ENCODE measurements around the gene IGDCC3.

The IGDCC3 gene

GRCh38 chr15:65300924-65301441 is 76.8 kb downstream of the IGDCC3 start:
- no peak for DNase-seq (ENCODE audit: low read depth in 2 of 3, low spot score in 1 of 3)

- no peak for DNase-seq (ENCODE audit: low read depth in 2 of 3, low spot score in 1 of 3)
These were observed 79.1 kb downstream of the IGDCC3 start for GRCh38 chr15:65298731-65299130.

DNA sequence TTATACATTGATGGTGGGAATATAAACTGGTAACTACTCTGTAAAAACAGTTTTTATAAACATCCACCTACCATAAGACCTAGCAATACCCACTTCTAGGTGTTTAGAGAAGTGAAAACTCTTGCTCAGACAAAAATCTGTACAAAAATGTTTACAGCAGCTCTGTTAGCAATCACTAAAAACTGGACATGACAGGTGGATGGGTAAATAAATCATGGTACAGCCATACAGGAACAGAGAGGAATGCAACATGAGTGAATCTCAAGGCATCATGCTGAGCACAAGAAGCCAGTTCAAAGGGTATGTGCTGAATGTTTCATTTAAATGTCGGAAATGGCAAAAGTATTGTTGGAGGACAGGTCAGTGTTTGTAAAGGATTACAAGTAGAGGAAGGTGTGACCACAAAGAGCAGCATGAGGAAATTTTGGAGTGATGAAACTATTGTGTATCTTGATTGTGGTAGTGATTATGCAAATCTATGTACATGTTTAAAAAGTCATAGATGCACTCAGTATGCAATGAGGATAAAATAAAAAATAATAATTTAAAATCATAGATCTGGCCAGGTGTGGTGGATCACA is 84.8 kb downstream of the IGDCC3 start:
- no peak for DNase-seq (ENCODE audit: low read depth in 2 of 3, low spot score in 1 of 3)

DNA sequence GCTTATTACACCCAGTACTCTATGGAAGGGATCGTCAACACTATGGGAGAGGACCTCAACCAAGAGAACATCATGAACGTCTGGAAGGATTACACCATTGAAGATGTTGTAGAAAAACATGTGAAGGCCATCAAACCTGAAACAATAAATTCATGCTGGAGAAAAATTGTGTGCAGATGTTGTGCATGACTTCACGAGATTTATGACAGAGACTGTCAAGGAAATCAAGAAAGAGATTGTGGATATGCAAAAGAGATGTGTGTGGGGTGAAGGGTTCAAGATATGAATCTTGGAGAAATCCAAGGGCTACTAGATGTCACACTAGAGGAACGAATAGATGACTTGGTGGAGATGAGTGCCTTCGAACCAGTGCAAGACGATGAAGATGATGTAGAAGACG is 87.6 kb downstream of the IGDCC3 start:
- DNase-seq (ENCODE audit: low read depth in 2 of 3, low spot score in 1 of 3): no peak

DNA sequence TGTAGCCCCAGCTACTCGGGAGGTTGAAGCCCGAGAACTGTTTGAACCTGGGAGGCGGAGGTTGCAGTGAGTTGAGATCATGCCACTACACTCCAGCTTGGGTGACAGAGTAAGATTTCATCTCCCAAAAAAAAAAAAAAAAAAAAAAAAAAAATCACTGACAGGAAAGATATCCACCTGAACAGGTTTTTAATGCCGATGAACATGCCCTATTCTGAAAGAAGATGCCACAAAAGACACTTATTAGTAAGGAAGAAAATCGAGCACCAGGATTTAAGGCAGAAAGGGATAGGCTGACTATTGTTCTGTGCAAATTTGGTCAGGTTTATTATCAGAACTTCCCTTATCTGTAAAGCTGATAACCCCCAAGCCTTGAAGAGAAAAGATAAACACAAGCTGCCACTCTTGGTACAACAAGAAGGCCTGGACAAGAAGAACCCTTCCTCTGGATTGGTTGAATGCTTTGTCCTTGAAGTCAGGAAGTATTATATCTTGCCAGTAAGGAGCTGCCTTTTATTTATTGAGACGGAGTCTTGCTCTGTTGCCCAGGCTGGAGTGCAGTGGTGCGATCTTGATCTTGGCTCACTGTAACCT is 88.4 kb downstream of the IGDCC3 start:
- DNase-seq (ENCODE audit: low read depth in 2 of 3, low spot score in 1 of 3): no peak

GRCh38 chr15:65287520-65287855 is 90.3 kb downstream of the IGDCC3 start:
- no peak for DNase-seq (ENCODE audit: low read depth in 2 of 3, low spot score in 1 of 3)

DNA sequence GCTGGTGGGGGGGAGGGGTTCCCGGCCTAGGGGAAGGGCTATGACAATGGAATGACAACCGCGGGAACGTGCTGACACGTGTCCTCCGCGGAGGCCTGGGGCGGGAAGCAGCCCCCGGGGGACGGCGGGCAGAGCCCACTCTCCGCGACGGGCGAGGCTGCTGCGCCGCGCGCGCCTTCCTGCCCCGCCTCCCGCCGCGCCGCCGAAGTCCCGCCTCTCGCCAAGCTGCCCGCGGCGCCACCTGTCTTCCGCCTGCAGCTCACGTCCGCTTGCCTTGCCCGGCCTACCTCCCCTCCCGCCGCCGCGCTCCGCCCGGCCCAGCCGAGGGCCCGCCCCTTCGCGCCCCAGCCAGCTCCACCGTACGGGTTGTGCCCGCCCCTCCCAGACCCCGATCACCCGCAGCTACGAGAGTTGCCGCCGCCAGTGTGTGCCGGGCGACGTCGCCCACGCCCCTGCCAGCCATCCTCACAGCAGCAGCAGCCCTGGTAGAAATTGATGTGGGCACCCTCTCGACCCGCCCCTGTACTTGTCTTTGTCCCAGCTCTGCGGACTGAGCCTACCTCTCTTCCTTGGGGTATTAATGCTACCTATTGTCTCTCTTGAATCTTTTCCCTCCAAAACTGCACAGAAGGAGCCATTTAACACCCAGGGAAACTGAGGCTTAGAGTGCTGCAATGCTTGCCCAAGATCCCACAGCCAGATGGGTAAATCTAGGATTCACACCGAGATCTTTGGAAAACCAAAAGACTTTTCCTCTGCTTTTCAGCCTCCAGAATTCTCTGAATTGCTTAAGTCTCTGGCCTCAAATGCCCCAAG is 90.9 kb downstream of the IGDCC3 start, which contains the start of gene PARP16:
Gene PARP16 (minus strand): TSS at position 180 of the 816 bp plus-strand sequence. CDS start 457 bp downstream, outside the sequence.
- DNase-seq (ENCODE audit: low read depth in 2 of 3, low spot score in 1 of 3): peak; percentile 84 to 91 (median 87)

GRCh38 chr15:65286069-65286703 is 91.6 kb downstream of the IGDCC3 start:
- peak in 1 of 3 donors; percentile 11 for DNase-seq (ENCODE audit: low read depth in 2 of 3, low spot score in 1 of 3)

DNA sequence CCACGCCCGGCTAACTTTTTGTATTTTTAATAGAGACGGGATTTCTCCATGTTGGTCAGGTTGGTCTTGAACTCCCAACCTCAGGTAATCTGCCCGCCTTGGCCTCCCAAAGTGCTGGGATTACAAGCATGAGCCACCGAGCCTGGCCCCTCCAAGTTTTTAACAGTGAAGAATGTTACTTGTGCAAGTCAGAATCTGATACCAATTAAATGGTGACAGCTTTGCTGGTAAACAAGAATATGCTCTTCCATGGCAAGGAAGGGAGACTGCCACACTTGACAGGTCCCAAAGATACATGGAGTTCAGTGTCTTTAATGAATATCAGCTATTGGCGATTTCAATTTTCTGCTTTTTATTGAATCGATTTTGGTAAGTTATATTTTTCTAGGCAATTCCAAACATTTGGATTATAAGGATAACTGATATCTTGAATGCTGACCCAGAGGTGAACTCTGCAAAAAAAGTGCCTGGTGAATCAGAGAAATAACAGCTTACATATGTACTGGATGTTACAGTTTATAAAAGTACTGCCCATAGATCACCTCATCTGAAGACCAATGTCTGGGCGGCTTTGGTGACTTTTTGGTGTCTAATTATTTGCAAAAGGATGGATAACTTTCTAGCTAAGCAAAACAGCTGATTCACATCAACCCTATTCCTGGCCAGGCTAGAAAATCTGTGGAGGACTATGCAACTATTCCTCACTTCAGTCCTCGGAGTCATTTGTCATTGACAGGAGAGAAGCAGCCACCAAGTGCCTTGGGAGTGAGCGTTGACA is 92.3 kb downstream of the IGDCC3 start:
- no peak for DNase-seq (ENCODE audit: low read depth in 2 of 3, low spot score in 1 of 3)

DNA sequence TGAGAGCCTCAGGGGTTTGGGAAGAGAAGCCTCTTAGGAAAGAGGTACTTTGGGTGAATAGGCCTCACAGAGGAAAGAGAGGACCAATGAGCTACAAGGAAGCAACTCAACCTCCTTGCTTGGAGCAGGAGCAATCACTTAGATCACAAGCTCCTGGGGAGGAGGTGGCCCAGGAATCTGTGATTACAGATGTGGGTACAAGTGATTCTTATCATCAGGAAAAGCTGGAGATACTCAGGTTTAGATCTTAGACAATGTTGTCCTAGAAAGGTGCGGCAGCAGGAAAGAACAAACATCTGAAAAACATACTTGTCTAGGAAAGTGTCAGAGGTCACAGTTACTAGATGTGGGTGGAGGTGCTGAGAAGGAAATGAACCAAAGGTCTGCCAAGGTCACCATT is 99.3 kb downstream of the IGDCC3 start:
- no peak for DNase-seq (ENCODE audit: low read depth in 2 of 3, low spot score in 1 of 3)

All from stimulated activated CD4-positive, alpha-beta T cell treated with anti-CD3 and anti-CD28 coated beads, Interleukin-12 subunit alpha, Interleukin-12 subunit beta, amount 100 ng/mL, for 48 hours (primary cell).